Hypothalamus (tissue), 51 donors: ENCODE data around the gene CALML4.
A peak's percentile ranks its signal among the peaks of the same experiment; 100 is the strongest.
"Not testable (repeated sequence)": the region's sequence is repeated elsewhere in the genome, so short reads cannot be mapped to it uniquely, and the experiment has no call there.

Source experiments
- DNase-seq, 51 donors: peaks; one replicate each; lab custom pipeline; 2025; lab: John Stamatoyannopoulos, UW

The CALML4 gene

GRCh38 chr15:68195336-68196112, 9.6 kb downstream of the CALML4 start:
- no peak for DNase-seq

- peak in 12 of 51 donors; percentile 20 to 55 (median 38) for DNase-seq
Observed at GRCh38 chr15:68192804-68193486, 12.2 kb downstream of the CALML4 start.

GRCh38 chr15:68192117-68192516, 13.0 kb downstream of the CALML4 start:
- no peak for DNase-seq

- no peak for DNase-seq
Observed at GRCh38 chr15:68191555-68191954, 13.6 kb downstream of the CALML4 start.

GRCh38 chr15:68190048-68190447, 15.1 kb downstream of the CALML4 start:
- DNase-seq, result no peak

GRCh38 chr15:68188647-68189046, 16.5 kb downstream of the CALML4 start:
- DNase-seq, result no peak

- peak in 21 of 51 donors; percentile 22 to 79 (median 39) for DNase-seq
Observed at GRCh38 chr15:68187559-68187958, 17.6 kb downstream of the CALML4 start.

- no peak for DNase-seq
Observed at GRCh38 chr15:68186671-68187397, 18.3 kb downstream of the CALML4 start.

GRCh38 chr15:68184616-68185480, 20.3 kb downstream of the CALML4 start:
- no peak for DNase-seq

- no peak for DNase-seq
Observed at GRCh38 chr15:68183616-68184315, 21.4 kb downstream of the CALML4 start.

- no peak for DNase-seq
Observed at GRCh38 chr15:68177742-68178141, 27.4 kb downstream of the CALML4 start.

GRCh38 chr15:68176601-68177000, 28.5 kb downstream of the CALML4 start:
- no peak for DNase-seq

GRCh38 chr15:68175526-68175925, 29.6 kb downstream of the CALML4 start:
- no peak for DNase-seq

GRCh38 chr15:68173119-68173518, 32.0 kb downstream of the CALML4 start:
- no peak for DNase-seq

GRCh38 chr15:68172037-68172436, 33.1 kb downstream of the CALML4 start:
- DNase-seq, result not testable (repeated sequence)

- DNase-seq, result no peak
Observed at GRCh38 chr15:68166847-68167246, 38.3 kb downstream of the CALML4 start.

GRCh38 chr15:68163191-68163590, 41.9 kb downstream of the CALML4 start:
- no peak for DNase-seq

GRCh38 chr15:68158046-68158628, 47.0 kb downstream of the CALML4 start:
- DNase-seq, result no peak

- no peak for DNase-seq
Observed at GRCh38 chr15:68157074-68157473, 48.1 kb downstream of the CALML4 start.
